HG03571 (cell line): Measurements from ENCODE around the gene CBLL1.
A peak's percentile ranks its signal among the peaks of the same experiment; 100 is the strongest.

Experiments used
- ATAC-seq: cut with Tn5 transposase; IDR thresholded peaks from one replicate; pipeline ENCODE4 v1.9.1; 2021; ENCODE audit not compliant: unreplicated experiment

CBLL1 gene, protein sequence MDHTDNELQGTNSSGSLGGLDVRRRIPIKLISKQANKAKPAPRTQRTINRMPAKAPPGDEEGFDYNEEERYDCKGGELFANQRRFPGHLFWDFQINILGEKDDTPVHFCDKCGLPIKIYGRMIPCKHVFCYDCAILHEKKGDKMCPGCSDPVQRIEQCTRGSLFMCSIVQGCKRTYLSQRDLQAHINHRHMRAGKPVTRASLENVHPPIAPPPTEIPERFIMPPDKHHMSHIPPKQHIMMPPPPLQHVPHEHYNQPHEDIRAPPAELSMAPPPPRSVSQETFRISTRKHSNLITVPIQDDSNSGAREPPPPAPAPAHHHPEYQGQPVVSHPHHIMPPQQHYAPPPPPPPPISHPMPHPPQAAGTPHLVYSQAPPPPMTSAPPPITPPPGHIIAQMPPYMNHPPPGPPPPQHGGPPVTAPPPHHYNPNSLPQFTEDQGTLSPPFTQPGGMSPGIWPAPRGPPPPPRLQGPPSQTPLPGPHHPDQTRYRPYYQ

DNA sequence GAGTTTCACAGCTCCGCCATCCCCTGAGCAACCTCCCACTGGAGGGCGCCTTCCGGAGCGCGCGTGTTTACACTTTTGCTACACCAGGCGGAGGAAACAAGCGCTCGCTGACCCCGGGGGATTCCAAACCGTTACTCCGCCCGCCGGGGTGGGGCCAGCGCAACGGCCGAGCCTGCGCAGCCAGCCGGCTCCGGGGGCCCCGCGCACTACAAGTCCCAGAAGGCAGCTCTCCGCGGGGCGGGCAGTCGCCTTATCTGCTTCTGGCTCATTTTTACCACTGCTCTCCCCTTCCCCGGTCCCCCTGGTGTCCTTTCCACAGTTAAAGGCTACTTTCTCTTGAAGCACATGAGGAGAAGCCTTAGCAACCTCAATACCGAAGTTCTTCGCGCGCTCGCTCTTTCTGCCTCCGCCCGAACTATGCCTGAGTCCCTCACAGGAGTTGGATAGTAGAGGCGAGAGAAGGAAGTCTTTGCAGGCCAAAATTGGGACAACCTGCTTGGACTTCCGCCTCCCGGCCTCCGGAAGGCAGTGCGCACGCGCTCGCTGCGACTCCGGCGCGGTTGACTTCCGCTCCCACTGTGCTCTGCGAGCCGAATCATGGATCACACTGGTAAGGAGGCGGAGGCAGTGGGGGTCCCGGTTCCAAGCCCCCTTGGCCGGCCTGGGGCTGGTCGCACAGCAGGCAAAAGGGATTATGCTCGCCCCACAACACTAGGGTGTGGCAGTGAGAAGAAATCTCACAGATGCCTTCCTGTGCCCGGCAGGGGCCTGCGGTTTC is at the start of gene CBLL1:
TSS of gene CBLL1 (plus strand) at position 576 of the 778 bp plus-strand sequence. CDS start at position 598, 22 bp downstream.
- ATAC-seq, result peak; percentile 91

DNA sequence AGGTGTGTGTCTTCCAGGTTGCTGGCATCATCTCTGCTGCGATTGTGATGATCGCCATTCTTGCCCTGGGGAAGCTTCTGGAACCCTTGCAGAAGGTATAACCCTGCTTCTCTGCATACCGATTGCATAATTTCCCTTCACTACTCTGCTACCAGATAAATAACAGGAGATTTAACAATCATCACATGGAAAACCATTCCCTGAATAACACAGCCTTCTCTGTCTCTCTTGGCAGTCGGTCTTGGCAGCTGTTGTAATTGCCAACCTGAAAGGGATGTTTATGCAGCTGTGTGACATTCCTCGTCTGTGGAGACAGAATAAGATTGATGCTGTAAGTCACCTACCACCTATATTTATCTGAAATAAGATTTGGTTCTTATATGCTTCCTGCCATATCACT is 49.6 kb upstream of the CBLL1 start:
- ATAC-seq, result no peak

DNA sequence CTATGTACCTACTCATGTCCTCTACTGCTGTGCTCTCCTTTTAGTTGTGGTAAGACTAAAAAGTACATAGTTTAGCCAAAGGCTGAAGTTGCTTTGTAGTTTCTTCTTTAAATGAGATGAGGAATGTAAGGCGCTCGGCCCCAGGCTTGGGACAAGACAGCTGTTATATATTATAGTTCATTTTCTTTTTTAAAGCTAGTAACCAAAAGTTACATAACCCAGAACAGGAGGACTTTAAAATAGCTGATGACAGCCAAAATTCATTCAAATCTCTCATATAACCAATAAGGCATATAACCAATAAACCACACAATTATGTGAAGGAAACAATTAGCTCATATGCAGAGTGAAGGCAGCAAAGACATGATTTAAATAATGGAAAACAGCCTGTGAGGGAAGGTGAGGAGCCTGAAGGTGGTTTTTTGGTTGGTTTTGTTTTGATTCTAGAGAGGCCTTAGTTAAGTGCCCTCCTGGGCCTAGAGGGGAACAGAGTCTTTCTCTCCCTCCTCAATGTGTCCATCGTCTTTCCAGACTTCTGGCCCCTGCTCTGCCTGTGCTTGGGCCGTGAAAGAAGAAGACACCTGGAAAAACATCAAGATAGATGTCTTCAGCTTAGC is 47.5 kb upstream of the CBLL1 start:
- no peak for ATAC-seq

DNA sequence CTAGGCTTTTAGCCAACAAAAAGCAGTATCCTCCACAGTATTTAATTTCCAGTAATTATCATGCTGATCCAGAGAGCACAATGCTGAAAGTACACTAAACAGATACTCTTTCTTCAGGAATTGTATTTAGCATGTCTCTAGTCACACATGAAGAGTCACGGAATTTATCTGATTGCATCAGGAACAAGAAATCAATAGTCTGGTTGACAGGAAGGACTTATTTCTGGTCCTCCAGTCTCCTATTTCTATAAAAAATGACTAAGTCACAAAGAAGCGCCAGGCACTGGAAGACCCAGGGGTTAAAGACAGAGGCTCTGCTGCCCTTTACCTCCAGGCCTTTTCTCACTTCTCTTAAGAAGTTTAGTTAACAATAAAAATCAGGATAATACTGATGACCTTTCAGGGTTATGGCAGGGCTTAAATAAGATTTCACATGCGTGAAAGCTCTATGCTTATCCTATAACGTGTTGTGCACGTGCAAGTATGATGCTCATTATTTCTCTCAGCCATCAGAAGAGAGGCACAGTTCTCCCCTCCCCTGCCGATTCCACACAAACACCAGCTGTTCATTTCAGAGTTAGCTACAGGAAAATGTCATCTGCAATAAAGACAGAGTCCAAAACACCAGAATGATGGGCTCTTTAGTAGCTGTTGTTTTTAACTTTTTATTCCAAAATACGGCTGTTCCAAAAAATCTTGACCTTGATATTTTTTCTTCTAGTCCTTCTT is 46.5 kb upstream of the CBLL1 start:
- no peak for ATAC-seq

DNA sequence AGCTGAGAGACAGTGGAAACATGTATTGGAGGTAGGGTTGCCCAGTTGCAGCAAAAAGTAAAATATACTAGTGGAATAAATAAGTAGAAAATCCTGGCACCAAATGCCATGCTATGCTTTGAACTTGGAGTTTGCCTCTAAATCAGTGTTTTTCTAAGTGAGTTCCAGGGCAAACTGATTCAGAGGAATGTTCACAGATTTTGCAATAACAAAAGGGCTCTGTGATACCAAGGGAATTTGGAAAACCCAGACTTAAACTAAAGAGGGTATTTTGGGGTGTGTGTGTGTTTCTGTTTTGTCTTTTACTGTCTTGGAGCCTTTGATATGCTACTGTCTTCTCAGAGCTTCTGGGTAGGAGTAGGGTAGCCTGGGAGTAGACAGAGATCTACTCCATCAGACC is 43.4 kb upstream of the CBLL1 start:
- ATAC-seq, result no peak

DNA sequence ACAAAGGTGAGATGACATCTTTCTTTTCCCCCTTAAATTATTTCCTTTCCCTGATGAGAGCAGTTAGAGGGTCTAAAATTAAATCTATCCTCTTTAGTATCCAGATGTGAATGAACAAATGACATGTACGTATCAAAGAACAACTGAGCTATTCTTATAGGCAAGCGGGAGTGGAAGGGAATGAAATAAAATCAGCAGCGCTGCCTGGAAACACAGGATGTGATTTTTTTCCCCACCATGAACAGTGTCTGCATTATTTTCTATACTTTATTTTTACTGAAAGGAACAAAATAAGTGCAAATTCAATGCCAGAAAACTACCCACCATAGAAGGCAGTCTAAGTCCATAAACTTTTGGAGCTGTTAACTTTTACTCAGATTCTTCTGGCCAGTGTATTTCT is 42.8 kb upstream of the CBLL1 start:
- no peak for ATAC-seq

DNA sequence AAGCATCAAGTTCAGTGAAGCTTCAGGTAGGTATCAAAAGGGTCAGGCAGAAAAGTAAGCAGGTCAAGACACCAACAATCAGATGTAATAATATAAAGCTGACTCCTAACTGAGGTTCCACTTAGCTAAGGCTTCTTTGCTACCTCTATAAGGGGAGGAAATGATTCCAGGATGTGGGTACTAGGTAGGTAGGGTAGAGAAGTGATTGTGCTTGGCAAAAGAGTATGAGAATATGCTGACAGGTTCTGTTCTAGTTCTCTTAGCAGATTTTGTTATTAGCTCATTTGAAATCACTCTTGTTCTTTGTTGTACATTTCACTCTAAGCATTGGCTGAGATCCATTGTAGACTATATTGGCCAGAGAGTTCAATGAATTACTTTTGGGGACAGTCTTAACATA is 40.7 kb upstream of the CBLL1 start:
- no peak for ATAC-seq

DNA sequence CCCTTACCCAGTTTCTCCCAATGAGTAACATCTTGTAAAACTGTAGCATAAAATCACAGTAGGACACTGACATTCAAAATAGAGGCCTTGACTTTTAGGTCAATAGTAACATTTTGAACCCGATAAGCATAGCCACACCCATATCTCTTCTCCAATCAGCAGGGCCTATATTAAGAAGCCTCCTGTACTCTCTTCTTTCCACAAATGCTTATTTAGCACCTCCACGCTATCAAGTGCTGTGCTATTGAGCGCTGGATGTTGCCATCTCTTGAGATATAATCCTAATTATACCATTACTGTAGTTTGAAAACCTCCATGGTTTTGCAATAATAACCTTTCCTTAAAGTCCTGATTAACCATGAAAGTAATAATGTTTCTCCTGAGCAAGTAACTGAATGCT is 40.1 kb upstream of the CBLL1 start:
- ATAC-seq, result no peak

DNA sequence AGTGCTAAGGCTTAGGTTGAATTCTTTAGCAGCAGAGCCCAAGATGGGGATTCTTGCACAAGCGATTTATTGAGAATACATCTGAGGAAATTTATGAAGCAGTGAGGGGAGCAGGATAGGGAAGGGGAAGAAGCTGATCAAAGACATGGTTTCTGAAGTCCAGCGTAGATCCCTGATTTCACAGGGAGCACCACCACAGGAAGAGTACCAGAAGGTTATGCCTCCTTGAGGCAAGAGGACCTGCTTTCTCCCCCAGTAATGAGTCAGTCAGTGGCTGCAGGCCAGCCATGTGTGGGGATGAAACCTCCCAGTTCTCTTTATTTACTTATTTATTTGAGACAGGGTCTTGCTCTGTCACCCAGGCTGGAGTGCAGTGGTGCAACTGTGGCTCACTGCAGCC is 35.0 kb upstream of the CBLL1 start:
- ATAC-seq, result no peak

DNA sequence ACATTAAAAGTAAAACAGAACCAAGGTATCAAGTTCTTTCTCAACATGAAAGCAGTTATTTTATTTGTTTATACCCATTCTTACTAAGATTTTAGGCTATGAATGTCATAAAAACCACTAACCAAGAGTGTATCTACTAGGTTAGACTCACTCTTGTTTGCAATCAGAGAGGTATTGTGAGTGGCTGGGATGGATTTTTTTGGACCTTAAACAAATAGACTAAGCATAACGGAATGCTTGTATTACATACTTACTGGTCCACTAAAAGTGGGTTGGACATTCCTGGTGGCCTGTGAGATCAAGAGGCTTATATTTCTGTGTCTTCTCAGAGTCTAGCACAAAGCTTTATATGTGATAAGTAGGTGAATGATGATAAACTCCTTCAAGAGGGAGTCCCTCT is 32.6 kb upstream of the CBLL1 start:
- ATAC-seq, result no peak

DNA sequence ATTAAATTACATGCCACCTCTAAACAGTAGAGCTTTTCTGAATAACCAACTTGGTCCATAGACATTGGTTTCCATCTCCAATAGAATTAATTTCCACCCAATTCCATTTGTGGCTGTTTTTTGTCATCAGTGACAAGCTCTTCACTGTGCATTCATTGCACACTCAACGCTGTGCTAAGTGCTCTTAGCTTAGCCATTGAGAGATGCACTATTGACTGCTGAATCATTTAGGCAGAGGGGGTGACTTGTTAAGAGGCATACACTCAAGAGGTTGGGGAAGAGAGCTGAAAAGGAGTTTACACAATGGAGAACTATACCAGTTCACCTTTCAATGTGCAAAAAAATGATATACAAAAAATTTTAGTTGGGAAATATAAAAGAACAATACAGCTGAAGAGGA is 31.9 kb upstream of the CBLL1 start:
- ATAC-seq, result no peak

DNA sequence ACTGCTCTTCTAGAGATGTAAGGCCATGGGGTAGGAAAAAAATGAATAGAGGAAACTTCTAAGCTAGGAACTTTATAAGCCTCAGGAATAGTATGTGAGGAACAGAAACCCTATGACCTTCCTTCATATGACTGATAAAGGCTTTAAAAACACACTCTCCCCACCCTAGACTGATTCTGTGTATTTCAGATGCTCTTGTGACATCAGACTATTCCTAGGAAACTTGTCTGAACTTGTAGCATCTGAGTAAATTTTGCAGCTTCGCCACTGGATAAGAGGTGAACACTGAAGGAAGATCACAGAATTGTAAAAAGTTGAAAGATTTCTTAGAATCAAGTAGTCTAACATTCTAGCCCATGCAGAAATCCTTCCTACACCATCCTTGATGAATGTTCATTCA is 31.0 kb upstream of the CBLL1 start:
- no peak for ATAC-seq

DNA sequence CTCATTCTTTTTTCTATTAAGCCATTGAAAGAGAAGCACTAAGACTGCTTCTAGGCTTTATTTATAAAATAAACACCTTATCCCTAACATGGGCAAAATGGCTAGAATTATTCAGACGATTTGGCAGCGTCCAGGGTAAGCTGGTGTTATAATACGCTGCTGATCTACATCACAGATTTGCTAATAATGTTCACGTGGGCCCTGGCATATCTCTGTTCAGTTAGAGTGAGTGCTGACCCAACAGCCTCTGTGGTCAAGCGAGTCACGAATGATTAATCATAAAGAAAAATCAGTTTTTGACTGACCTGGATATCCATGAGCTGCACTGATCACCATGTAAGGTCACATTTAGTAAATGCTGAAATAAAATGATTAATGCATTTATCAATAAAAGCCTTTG is 28.4 kb upstream of the CBLL1 start:
- ATAC-seq, result no peak

DNA sequence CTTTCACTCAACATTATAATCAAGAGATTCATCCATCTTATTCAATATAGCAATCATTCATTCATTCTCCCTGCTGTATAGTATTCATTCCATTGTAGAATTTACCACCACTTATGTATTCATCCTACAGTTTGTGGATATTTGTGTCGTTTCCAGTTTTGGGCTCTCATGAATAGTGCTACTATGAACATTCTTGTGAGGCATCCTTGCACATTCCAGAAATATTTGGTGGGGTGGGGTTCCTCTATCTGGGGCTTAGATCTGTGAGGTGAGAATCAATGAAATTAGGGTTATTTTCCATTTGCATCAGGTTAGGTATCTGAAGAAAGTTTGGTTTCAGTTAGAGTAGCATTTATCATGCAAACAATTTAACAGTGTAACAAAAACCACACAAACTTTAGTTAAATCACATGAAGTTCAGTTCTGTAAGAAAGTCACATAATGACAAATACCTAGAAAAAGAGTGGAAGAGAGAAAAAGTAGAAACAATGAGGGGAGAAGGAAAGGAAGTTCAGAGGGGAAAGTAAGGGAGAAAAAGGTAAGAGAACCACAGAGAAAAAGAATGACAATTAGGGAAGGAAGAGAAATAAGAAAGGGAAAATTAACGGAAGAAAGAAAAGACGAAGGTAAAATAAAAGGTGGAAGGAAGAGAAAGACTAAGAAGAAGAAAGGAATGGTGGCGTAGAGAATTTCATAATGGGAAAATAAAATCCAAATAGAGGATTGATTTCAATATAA is 25.3 kb upstream of the CBLL1 start:
- ATAC-seq, result no peak

DNA sequence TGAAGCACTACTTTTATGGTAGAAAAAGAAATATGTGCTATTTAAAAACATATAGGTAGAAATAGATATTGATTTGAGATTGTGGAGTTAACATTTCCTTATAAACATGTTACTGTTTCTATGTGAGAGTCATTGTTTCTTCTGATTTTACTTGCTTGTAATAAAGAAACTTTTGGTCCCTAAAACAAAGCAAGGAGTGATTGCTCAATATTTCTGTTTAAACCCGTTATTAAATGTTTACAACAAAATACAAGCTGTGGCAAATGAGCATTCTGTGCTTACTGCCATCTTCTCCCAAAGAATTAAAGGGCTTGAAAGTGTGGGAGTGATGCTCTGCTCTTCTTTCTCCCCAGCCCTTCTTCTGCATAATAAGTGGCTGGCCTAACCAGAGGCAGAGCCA is 22.7 kb upstream of the CBLL1 start:
- no peak for ATAC-seq

DNA sequence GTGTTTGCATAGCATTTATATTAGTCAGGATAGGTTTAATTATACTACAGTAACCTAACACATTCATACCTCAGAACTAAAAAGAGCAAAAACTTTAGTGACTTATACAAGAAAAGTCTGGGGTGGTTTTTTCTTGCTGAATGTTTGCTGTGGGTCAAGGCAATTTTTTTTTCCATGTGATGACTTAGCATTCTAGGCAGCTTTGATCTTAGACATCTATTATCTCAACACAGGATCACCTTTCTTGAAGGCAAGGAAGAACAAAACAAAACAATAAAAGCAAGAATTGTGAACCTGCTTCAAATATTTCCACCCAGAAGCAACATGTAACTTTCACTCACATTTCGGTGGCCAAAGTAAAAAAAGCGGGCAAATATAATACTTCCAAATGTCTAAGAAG is 20.7 kb upstream of the CBLL1 start:
- ATAC-seq, result no peak

DNA sequence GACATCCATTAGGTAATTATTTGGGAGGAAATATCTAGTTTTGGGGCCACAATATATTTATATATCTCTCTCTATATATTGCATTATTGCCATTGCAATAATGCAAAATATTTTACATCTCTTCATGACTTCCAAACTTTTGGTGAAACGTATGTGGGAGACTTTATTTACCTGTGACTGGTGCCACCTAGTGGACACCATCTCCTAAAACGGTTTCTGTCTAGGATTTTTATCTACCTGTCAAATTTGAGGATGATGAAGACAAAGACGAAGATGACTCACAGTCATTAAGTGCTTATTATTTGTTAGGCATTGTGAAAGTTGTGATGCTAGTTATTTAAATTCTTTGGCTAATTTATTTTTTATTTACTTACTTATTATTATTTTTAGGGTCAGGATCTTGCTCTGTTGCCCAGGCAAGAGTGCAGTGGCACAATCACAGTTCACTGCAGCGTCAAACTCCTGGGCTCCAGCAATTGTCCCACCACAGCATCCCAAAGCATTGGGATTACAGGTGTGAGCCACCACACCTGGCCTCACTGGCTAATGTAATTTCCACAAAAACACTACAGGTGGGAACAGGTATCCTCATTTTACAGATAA is 18.7 kb upstream of the CBLL1 start:
- ATAC-seq, result no peak

DNA sequence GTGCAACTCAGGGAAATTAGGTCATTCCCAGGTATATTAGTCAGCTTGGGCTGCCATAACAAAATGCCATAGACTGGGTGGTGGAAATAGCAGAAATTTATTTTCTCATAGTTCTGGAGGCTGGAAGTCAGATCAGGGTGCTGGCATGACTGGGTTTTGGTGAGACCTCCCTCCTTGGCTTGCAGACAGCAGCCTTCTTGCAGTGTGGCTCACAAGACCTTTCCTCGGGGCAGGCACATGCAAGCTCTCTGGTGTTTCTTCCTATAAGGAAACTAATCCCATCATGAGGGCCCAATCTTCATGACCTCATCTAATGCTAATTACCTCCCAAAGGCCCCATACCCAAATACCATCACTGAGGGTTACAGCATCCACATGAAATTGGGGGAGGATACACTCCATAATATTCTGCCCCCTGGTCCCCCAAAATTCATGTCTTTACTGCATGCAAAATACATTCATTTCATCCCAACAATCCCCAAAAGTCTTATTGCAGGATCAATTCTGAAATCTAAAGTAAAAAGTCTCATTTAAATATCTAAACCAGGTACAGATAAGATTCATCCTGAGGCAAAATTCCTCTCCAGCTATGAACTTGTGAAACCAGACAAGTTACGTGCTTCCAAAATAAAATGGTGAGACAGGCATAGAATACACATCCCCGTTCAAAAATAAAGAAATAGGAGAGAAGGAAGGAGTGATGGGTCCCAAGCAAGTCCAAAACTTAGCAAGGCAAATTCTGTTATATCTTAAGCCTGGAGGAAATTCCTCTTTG is 17.4 kb upstream of the CBLL1 start:
- no peak for ATAC-seq

DNA sequence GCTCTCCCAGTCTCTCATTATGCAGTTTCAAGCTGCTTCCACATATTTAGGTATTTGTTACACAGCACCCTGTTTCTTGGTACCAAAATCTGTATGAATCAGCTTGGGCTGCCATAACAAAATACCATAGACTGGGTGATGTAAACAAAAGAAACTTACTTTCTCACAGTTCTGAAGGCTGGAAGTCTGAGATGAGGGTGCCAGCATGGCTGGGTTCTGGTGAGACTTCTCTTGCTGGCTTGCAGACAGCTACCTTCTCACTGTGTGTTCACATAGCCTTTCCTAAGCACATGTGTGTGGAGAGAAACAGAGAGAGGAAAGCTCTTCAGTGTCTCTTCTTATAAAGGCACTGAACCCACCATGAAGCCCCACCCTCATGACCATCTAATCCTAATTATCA is 15.7 kb upstream of the CBLL1 start:
- no peak for ATAC-seq
